Right atrium auricular region (tissue), 2 donors: ENCODE data around the gene DOK3. TPM values are rescaled to one million over a fixed set of nuclear protein-coding genes. Genes with fewer than 3 reads are reported as not detected.

Experiments
- DNase-seq: peaks from one replicate; pipeline ENCODE4 v3.0.0-alpha.2; 2019; ENCODE audit warnings: low spot score
- H3K27ac ChIP-seq, 2 donors: fragments of 200-600 bp; sonication (generic); 1 replicate in 1 of 2; 2 replicates in 1 of 2; pipeline ENCODE4 v1.5.1; 2016 to 2019
- H3K27me3 ChIP-seq, 2 donors: fragments of 200-600 bp; sonication (generic); one replicate each; pipeline versions ENCODE4 v1.5.1 to v1.6.0; 2017 to 2019
- H3K36me3 ChIP-seq: fragments of 200-600 bp; sonication (generic); one replicate; pipeline ENCODE4 v1.5.1; 2016
- H3K4me1 ChIP-seq, 2 donors: fragments of 200-600 bp; sonication (generic); one replicate each; pipeline versions ENCODE4 v1.5.1 to v1.6.0; 2017 to 2019
- H3K4me3 ChIP-seq, 2 donors: fragments of 200-600 bp; sonication (generic); 1 replicate in 1 of 2; 2 replicates in 1 of 2; pipeline ENCODE4 v1.5.1; 2017 to 2019; ENCODE audit warnings: mild to moderate bottlenecking in 1 of 2, moderate library complexity in 1 of 2
- H3K9me3 ChIP-seq, 2 donors: fragments of 200-600 bp; sonication (generic); one replicate each; pipeline ENCODE4 v1.5.1; 2019
- CTCF ChIP-seq, 2 donors: fragments of 200-600 bp; sonication (generic); IDR thresholded peaks; one replicate each; pipeline ENCODE4 v1.5.1; 2019; ENCODE audit warnings: antibody characterized with exemption in 2 of 2
- total RNA-seq, 2 donors: library from RNA; depleted of rRNA; stranded (reverse); fragments of >200 nt; gene quantifications; one replicate each; pipeline ENCODE4 v1.1.0, GENCODE V29; 2016

Gene DOK3
- total RNA-seq, 2 donors from 2014 or later, result 1.6 to 2.6 TPM

- no peaks in the 10 kb centered on the region for H3K9me3 ChIP-seq
- H3K4me1 ChIP-seq, result peaks cover 0 to 17% of the 10 kb centered on the region in 2 donors
- H3K4me3 ChIP-seq, result no peak overlapping the region
- no peak overlapping the region for H3K27ac ChIP-seq
- no peak for DNase-seq
- no peak for TF ChIP-seq CTCF (IDR thresholded peaks at IDR 0.05)
- peaks cover 76% of the 10 kb centered on the region for H3K36me3 ChIP-seq
- no peaks in the 10 kb centered on the region for H3K27me3 ChIP-seq
These were observed 21.7 kb upstream of the DOK3 start for GRCh38 chr5:177531209-177531940.

- Histone ChIP-seq H3K4me1 (peaks cover 0 to 15% of the 10 kb centered on the region in 2 donors), H3K27ac (no peak overlapping the region), H3K36me3 (peaks cover 76% of the 10 kb centered on the region), H3K9me3 (no peaks in the 10 kb centered on the region), H3K27me3 (no peaks in the 10 kb centered on the region), H3K4me3 (no peak overlapping the region)
- TF ChIP-seq CTCF (IDR thresholded peaks at IDR 0.05), result no peak
- no peak for DNase-seq
These were observed 21.0 kb upstream of the DOK3 start for GRCh38 chr5:177530638-177531037.

GRCh38 chr5:177529247-177530203, 19.9 kb upstream of the DOK3 start:
- H3K4me1 ChIP-seq, result peaks cover 0 to 14% of the 10 kb centered on the region in 2 donors
- H3K27ac ChIP-seq, result no peak overlapping the region
- no peak overlapping the region for H3K4me3 ChIP-seq
- H3K9me3 ChIP-seq, result no peaks in the 10 kb centered on the region
- H3K27me3 ChIP-seq, result no peaks in the 10 kb centered on the region
- peaks cover 80% of the 10 kb centered on the region for H3K36me3 ChIP-seq
- no peak for DNase-seq
- no peak for TF ChIP-seq CTCF (IDR thresholded peaks at IDR 0.05)

- DNase-seq, result no peak
- no peak overlapping the region for H3K27ac ChIP-seq
These were observed 19.0 kb upstream of the DOK3 start for GRCh38 chr5:177528631-177529030.

GRCh38 chr5:177527595-177527994, 18.0 kb upstream of the DOK3 start:
- no peaks in the 10 kb centered on the region for H3K27me3 ChIP-seq
- H3K9me3 ChIP-seq, result no peaks in the 10 kb centered on the region
- H3K4me1 ChIP-seq, result peaks cover 0 to 12% of the 10 kb centered on the region in 2 donors
- no peak for TF ChIP-seq CTCF (IDR thresholded peaks at IDR 0.05)
- H3K4me3 ChIP-seq, result no peak overlapping the region
- H3K27ac ChIP-seq, result no peak overlapping the region
- DNase-seq, result no peak
- peaks cover 87% of the 10 kb centered on the region for H3K36me3 ChIP-seq

More at GRCh38 chr5:177528631-177529030, 19.0 kb upstream of the DOK3 start:
- H3K9me3 ChIP-seq, result no peaks in the 10 kb centered on the region
- no peaks in the 10 kb centered on the region for H3K27me3 ChIP-seq
- no peak overlapping the region for H3K4me3 ChIP-seq
- peaks cover 0 to 12% of the 10 kb centered on the region in 2 donors for H3K4me1 ChIP-seq
- peaks cover 86% of the 10 kb centered on the region for H3K36me3 ChIP-seq
- TF ChIP-seq CTCF (IDR thresholded peaks at IDR 0.05), result no peak
